ENCODE measurements around the gene PLAC1.

PLAC1 gene

DNA sequence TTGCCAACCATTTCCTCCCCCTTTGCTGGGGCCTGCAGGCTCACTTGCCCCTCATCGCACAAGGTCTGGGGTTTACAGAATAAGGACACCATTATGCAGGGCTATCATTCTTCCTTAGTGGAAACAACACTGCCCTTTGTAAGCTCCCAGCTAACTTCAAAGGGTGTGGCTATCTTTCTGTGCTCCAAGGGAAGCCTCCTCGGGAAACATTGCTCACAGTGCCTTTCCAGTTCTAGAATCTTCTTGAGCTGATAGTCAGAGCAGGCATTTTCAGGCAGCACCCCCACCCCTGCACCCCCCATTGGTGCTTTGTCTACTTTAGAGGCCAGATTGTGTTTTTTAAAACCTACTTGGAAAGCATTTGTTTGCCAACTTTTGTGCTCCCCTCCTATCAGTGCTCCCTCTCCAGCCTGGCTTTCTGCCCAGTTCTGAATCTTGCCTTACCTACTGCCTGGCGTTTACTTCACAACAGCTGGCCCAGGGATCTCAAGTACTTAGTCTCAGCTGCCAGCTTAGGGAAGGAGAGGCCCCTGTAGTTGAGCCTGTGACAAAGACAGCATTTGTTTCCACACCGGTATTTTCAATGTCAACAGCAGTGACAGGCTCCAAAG lies 53.5 kb downstream of the PLAC1 start:
- H3K9me3 Mint-ChIP-seq, result peaks cover 4% of the 10 kb centered on the region
- no peaks in the 10 kb centered on the region for H3K27me3 Mint-ChIP-seq (ENCODE audit: low read depth)
- H3K4me3 Mint-ChIP-seq, result no peak overlapping the region
- no peaks in the 10 kb centered on the region for H3K4me1 Mint-ChIP-seq (ENCODE audit: low read depth)
- no peaks in the 10 kb centered on the region for H3K36me3 Mint-ChIP-seq (ENCODE audit: low read depth)
- no peak overlapping the region for H3K27ac Mint-ChIP-seq
- no peak for DNase-seq (ENCODE audit: low spot score)

DNA sequence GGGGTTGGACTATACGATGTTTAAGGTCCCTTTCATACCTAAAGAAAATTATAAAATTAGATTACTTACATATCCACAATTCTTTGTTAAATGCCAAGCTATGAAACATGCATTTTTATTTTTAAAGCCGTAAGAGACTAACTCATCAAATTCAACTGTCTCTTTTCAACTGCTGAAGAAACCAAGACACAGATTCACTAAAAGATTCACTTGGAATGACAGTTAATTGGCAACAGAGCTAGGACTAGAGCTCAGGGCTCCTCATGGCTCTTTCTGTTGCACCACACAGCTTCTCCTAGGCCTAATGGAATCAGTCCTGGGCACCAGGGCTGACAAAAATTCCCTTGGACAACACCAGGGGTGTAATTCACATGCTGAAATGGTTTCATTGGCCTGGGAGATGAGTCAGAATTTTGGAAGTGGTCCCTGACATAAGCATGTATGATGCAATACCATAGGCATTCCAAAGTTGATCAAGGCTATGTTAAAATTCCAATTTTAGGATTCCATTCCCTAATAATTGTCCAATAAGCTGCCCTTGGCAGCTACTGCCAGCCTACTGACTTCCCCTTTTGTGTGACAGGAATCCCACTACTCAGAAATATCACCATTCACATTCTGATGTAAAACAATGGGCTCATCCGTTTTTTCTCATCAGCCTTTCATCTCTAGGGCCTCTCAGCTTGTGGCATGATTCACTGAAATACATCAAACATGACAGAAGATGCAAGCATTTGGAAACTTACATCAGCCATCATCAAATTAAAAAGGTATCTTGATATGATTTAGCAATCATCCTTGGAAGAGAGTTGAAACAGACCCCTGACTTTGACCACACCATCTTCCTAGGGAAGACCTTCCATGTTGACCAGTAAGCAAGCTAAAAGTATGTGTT lies 54.2 kb downstream of the PLAC1 start:
- Mint-ChIP-seq H3K27ac (no peak overlapping the region), H3K9me3 (peaks cover 11% of the 10 kb centered on the region), H3K4me3 (no peak overlapping the region), H3K36me3 (ENCODE audit: low read depth) (no peaks in the 10 kb centered on the region), H3K27me3 (ENCODE audit: low read depth) (no peaks in the 10 kb centered on the region), H3K4me1 (ENCODE audit: low read depth) (no peaks in the 10 kb centered on the region)
- DNase-seq (ENCODE audit: low spot score), result no peak

DNA sequence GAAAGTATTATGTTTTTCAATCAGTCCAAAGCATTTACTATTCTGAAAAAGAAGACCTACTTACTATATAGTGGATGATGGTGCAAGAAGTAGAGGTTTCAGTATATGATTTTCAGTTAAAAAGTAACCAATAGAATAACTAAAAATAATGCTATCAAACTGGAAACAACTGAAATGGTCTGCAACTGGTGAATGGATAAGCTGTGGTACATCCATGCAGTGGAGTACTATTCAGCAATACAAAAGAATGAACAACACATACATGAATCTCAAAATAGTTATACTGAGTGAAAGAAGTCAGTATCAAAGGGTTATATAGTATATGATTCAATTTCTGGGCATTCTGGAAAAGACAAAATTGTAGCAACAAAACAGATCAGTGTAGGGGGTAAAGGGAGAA lies 55.9 kb downstream of the PLAC1 start:
- H3K4me3 Mint-ChIP-seq, result no peak overlapping the region
- peaks cover 11% of the 10 kb centered on the region for H3K9me3 Mint-ChIP-seq
- H3K4me1 Mint-ChIP-seq (ENCODE audit: low read depth), result no peaks in the 10 kb centered on the region
- H3K27me3 Mint-ChIP-seq (ENCODE audit: low read depth), result peaks cover 7% of the 10 kb centered on the region
- DNase-seq (ENCODE audit: low spot score), result no peak
- H3K27ac Mint-ChIP-seq, result no peak overlapping the region
- H3K36me3 Mint-ChIP-seq (ENCODE audit: low read depth), result peaks cover 2% of the 10 kb centered on the region

DNA sequence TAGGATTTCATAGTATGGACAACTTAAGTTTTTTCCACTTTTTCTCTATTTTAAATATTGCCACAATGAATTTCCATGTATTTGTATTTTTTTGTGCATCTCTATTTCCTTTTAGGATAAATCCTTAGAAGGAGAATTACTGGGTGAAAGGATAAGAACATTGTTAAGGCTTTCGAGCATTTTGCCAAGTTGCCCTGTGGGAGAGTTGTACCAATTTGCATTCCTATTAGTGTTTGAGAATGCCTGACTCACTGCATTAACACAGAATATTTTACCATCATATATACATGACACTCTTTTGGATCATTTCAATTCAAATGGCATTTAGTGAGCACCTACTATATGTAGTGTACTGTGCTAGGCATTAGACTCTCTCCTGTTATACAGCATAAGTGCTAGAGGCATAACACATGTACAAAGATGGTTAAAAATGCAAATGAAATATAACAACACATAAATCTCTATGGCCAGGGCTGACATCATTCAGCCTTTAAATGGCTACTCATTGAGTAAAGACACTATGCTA lies 57.0 kb downstream of the PLAC1 start:
- no peak overlapping the region for H3K27ac Mint-ChIP-seq
- peaks cover 14% of the 10 kb centered on the region for H3K27me3 Mint-ChIP-seq (ENCODE audit: low read depth)
- H3K4me3 Mint-ChIP-seq, result no peak overlapping the region
- H3K9me3 Mint-ChIP-seq, result peaks cover 16% of the 10 kb centered on the region
- H3K36me3 Mint-ChIP-seq (ENCODE audit: low read depth), result peaks cover 2% of the 10 kb centered on the region
- no peak for DNase-seq (ENCODE audit: low spot score)
- H3K4me1 Mint-ChIP-seq (ENCODE audit: low read depth), result no peaks in the 10 kb centered on the region

DNA sequence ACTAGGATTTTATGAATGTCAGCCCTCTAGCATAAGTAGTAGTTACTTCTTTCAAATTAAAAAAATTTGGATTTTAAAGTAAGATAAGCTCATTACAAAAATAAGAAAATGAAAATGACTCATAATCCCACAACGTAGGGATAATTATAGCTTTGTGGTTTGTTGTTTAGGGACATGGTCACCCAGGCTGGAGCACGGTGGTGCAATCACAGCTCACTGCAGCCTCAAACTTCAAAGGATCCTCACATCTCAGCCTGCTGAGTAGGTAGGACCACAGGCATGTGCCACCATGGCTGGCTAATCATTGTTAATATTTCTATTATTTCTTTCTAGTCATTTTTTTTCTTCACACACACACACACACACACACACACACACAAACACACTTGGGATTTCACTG lies 57.6 kb downstream of the PLAC1 start:
- DNase-seq (ENCODE audit: low spot score), result no peak
- peaks cover 18% of the 10 kb centered on the region for H3K27me3 Mint-ChIP-seq (ENCODE audit: low read depth)
- no peak overlapping the region for H3K4me3 Mint-ChIP-seq
- H3K9me3 Mint-ChIP-seq, result peaks cover 16% of the 10 kb centered on the region
- H3K36me3 Mint-ChIP-seq (ENCODE audit: low read depth), result peaks cover 2% of the 10 kb centered on the region
- no peak overlapping the region for H3K27ac Mint-ChIP-seq
- no peaks in the 10 kb centered on the region for H3K4me1 Mint-ChIP-seq (ENCODE audit: low read depth)

DNA sequence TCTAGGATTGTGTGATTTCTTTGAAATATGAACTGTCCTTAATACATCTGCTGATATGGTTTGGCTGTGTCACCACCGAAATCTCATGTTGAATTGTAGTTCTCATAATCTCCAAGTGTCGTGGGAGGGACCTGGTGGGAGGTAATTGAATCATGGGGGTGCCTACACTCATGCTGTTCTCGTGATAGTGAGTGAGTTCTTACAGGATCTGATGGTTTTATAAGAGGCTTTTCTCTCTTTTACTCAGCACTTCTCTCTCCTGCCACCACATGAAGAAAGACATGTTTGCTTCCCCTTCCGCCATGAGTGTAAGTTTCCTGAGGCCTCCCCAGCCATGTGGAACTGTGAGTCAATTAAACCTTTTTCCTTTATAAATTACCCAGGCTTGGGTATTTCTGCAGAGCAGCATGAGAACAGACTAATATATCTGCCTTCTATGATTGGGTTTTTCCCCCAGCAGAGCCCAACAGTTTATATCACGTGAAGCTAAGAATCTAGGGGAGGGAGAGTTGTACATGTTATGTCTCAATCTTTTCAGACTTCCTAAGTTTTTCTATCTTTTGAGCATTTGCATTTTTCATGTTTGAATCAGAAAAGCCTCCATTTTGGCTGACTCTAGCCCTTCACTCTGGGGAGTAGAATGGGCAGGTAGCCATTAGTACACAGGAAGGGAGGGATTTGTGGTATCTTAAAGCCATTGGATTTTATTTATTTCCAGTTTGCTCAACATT lies 58.9 kb downstream of the PLAC1 start:
- DNase-seq (ENCODE audit: low spot score), result peak; percentile 44
- Mint-ChIP-seq H3K9me3 (peaks cover 16% of the 10 kb centered on the region), H3K36me3 (ENCODE audit: low read depth) (peaks cover 2% of the 10 kb centered on the region), H3K27ac (no peak overlapping the region), H3K4me1 (ENCODE audit: low read depth) (no peaks in the 10 kb centered on the region), H3K27me3 (ENCODE audit: low read depth) (peaks cover 30% of the 10 kb centered on the region), H3K4me3 (no peak overlapping the region)

DNA sequence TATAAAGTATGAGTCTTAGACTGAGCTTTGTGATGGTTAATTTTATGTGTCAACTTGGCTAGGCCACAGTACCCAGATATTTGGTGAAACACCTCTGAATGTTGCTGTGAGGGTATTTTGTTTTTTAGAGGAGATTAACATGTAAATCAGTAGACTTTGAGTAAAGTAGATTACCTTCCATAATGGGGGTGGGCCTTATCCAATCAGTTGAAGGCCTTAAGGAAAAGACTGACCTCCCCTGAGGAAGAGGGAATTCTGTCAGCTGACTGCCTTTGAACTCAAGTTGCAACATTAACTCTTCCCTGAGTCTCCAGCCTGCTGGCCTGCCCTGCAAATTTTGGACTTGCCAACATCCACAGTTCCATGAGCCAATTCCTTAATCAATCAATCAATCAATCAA lies 66.0 kb downstream of the PLAC1 start:
- H3K4me3 Mint-ChIP-seq, result no peak overlapping the region
- no peaks in the 10 kb centered on the region for H3K36me3 Mint-ChIP-seq (ENCODE audit: low read depth)
- H3K4me1 Mint-ChIP-seq (ENCODE audit: low read depth), result no peaks in the 10 kb centered on the region
- H3K27ac Mint-ChIP-seq, result no peak overlapping the region
- DNase-seq (ENCODE audit: low spot score), result no peak
- H3K27me3 Mint-ChIP-seq (ENCODE audit: low read depth), result peaks cover 30% of the 10 kb centered on the region
- H3K9me3 Mint-ChIP-seq, result peaks cover 4% of the 10 kb centered on the region

DNA sequence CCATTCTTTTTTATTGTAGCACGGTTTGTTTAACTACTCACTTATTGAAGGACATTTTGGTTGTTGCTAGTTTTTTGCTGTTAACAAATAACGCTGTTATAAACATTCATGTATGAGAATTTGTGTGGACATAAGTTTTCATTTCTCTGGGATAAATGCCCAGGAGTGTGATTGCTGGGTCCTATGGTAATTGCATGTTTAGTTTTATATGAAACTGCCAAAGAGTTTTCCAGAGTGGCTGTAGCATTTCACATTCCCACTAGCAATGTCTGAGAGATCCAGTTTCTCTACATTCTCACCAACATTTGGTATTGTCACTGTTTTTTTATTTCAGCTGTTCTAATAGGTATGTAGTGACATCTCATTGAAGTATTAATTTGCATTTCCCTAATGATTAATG lies 66.8 kb downstream of the PLAC1 start:
- H3K27ac Mint-ChIP-seq, result no peak overlapping the region
- H3K4me3 Mint-ChIP-seq, result no peak overlapping the region
- no peaks in the 10 kb centered on the region for H3K9me3 Mint-ChIP-seq
- H3K27me3 Mint-ChIP-seq (ENCODE audit: low read depth), result peaks cover 24% of the 10 kb centered on the region
- H3K4me1 Mint-ChIP-seq (ENCODE audit: low read depth), result no peaks in the 10 kb centered on the region
- H3K36me3 Mint-ChIP-seq (ENCODE audit: low read depth), result no peaks in the 10 kb centered on the region
- no peak for DNase-seq (ENCODE audit: low spot score)

DNA sequence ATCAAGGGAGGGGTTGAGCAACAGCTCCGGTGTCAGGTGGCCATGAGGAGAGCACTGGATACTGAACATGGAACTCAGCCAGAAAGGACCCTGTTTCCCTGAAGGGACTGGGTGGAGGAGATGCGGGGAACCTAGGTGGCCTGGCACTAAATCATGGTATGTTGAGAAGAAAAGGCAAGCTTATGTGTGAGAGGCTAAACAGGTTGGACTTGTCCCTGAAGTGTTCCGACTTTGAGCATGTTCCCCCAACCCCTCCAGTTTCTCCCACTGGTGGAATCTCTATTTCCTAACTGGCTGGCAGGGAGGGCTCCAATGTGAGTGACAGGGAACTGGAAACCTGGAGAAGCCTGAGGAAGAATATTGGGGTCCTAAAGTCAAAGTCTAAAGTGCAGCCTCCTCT lies 69.5 kb downstream of the PLAC1 start:
- Mint-ChIP-seq H3K4me1 (ENCODE audit: low read depth) (no peaks in the 10 kb centered on the region), H3K9me3 (no peaks in the 10 kb centered on the region), H3K27ac (no peak overlapping the region), H3K36me3 (ENCODE audit: low read depth) (no peaks in the 10 kb centered on the region), H3K4me3 (no peak overlapping the region), H3K27me3 (ENCODE audit: low read depth) (peaks cover 6% of the 10 kb centered on the region)
- DNase-seq (ENCODE audit: low spot score), result no peak

DNA sequence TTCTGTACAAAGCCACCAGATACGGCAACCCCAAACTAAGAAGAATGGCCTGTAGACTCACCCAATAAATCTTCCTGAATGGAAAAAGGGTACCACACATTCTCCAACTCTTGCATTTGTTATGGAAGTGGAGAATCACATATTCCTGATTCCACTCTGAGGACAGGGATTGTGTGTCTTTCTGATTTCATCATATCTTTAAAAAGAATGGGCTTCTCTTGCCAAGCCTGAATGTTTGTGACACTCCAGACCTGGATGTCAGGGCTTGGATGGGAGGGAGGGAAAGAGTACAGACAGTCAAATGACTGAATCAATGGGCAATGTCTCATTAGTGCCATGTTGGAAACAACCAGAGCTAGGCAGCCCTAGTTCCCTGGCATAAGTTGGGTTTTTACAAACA lies 77.4 kb downstream of the PLAC1 start:
- Mint-ChIP-seq H3K4me1 (ENCODE audit: low read depth) (no peaks in the 10 kb centered on the region), H3K4me3 (no peak overlapping the region)

DNA sequence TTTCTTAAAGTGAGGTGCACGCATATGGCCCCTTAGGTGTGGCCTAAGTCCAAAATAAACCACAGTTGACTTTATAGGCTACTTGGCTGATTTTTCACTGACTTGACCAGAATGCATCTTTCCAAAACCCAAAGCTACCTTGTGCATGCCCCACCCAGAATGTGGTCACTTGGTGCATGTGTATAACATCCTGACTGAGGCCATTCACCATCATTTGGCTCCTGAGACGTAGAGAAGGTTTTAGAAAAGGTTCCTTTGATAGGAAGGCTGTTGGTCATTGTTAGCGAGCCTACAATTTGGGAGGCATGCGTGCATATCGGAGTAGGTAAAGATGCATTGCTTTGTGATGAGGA lies 84.6 kb downstream of the PLAC1 start:
- no peak for DNase-seq (ENCODE audit: low spot score)
- Mint-ChIP-seq H3K27me3 (ENCODE audit: low read depth) (peaks cover 5% of the 10 kb centered on the region), H3K9me3 (no peaks in the 10 kb centered on the region), H3K36me3 (ENCODE audit: low read depth) (no peaks in the 10 kb centered on the region), H3K4me1 (ENCODE audit: low read depth) (peaks cover 8% of the 10 kb centered on the region), H3K4me3 (no peak overlapping the region), H3K27ac (no peak overlapping the region)

More for the DNA sequence above, 77.4 kb downstream of the PLAC1 start:
- no peak for DNase-seq (ENCODE audit: low spot score)
- Mint-ChIP-seq H3K27me3 (ENCODE audit: low read depth) (peaks cover 8% of the 10 kb centered on the region), H3K9me3 (no peaks in the 10 kb centered on the region), H3K27ac (no peak overlapping the region), H3K36me3 (ENCODE audit: low read depth) (no peaks in the 10 kb centered on the region)

DNA sequence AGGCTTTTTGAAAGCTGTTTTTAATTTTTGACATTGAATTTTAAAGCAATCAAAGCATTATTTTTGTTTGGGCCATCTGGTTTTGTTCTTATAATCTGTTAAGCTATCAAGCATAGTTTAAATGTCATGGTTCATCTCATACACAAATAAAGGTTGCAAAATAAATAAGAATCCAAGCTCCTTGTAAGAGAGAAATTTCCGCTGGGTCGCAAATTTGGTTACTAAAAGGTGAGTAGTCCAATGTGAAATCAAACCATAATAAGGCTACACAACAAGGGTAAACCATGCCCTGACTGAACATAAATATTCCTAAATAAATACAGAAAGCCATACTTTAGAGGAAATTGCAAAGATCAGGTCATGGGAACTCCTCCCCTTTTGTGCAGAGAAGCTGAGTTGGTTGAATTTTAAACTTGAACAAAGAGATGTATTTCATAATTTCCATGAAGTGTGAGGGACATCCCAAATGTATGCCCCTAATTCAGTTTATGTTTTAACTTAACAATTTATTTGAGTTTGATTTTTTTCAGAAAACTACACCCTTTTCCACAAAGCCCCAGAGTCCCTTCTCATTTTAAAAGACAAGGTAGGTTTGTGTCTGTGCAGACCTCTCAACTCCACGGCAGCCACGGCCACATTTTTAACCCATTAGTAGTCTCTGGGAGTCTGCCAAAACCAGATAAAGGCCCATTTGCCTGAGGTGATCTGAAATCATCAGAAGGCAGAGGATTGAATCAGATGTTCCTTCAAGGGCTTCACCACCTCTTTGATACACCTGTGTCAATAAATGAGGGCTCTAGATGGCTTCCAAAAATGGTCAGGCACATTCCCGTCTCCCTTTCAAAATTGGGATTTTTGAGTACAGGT lies 85.2 kb downstream of the PLAC1 start:
- Mint-ChIP-seq H3K4me3 (no peak overlapping the region), H3K27ac (no peak overlapping the region), H3K9me3 (no peaks in the 10 kb centered on the region), H3K27me3 (ENCODE audit: low read depth) (peaks cover 5% of the 10 kb centered on the region), H3K36me3 (ENCODE audit: low read depth) (no peaks in the 10 kb centered on the region), H3K4me1 (ENCODE audit: low read depth) (peaks cover 8% of the 10 kb centered on the region)
- DNase-seq (ENCODE audit: low spot score), result no peak

DNA sequence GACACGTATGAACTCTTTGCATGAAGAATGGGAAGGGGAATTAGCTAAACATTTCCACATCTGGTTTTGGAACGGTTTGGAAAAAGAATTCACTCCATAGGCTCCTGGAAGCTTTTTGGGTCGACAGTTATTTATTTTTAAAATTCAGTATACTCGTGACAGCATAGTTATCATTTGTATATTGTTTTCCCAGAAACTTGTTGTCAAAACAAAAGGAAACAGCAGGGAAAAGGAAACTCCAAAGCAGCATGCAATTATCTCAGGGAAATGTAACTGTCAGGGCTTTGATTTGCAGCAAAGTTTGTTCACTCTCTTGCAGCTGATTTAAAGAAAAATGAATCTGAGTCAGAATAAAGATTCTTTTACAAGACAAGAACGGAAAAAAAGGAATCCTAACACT lies 86.5 kb downstream of the PLAC1 start:
- Mint-ChIP-seq H3K4me3 (no peak overlapping the region), H3K4me1 (ENCODE audit: low read depth) (peaks cover 8% of the 10 kb centered on the region), H3K27ac (no peak overlapping the region), H3K27me3 (ENCODE audit: low read depth) (peaks cover 5% of the 10 kb centered on the region), H3K36me3 (ENCODE audit: low read depth) (no peaks in the 10 kb centered on the region), H3K9me3 (no peaks in the 10 kb centered on the region)
- no peak for DNase-seq (ENCODE audit: low spot score)
